Heart right ventricle (tissue), 16 donors: ENCODE data around the gene AMZ1. TPM values are rescaled to one million over a fixed set of nuclear protein-coding genes. Genes with fewer than 3 reads are reported as not detected.

Experiments
- ATAC-seq, 8 donors: fragments of 200-7000 bp; cut with Tn5 transposase; one replicate each; pipeline ENCODE4 v1.9.1; 2020; ENCODE audit warnings: mild to moderate bottlenecking in 8 of 8, moderate library complexity in 8 of 8, moderate number of reproducible peaks in 1 of 8
- DNase-seq, 2 donors: peaks; one replicate each; pipeline ENCODE4 v3.0.0-alpha.2; 2020
- H3K27ac ChIP-seq, 10 donors: fragments of 200-600 bp; sonication (generic) in 2 of 10; one replicate each; pipeline versions ENCODE4 v1.5.0 to v1.8.0; 2020 to 2022; ENCODE audit warnings: mild to moderate bottlenecking in 3 of 10
- H3K27me3 ChIP-seq, 7 donors: fragments of 200-600 bp; one replicate each; pipeline ENCODE4 v1.8.0; 2021 to 2022; ENCODE audit warnings: mild to moderate bottlenecking in 2 of 7
- H3K36me3 ChIP-seq, 9 donors: fragments of 200-600 bp; sonication (generic) in 1 of 9; one replicate each; pipeline versions ENCODE4 v1.5.0 to v1.8.0; 2020 to 2022; ENCODE audit warnings: mild to moderate bottlenecking in 2 of 9
- H3K4me1 ChIP-seq, 9 donors: fragments of 200-600 bp; sonication (generic) in 1 of 9; one replicate each; pipeline versions ENCODE4 v1.5.0 to v1.8.0; 2020 to 2022; ENCODE audit warnings: mild to moderate bottlenecking in 4 of 9
- H3K4me3 ChIP-seq, 10 donors: fragments of 200-600 bp; sonication (generic) in 2 of 10; one replicate each; pipeline versions ENCODE4 v1.5.0 to v1.8.0; 2020 to 2022; ENCODE audit warnings: mild to moderate bottlenecking in 7 of 10, moderate library complexity in 2 of 10
- H3K9me3 ChIP-seq, 11 donors: fragments of 200-600 bp in 10 of 11; sonication (generic) in 2 of 11; one replicate each; pipeline versions ENCODE4 v1.5.0 to v1.8.0; 2013 to 2022; ENCODE audit warnings: mild to moderate bottlenecking in 2 of 11, control low read depth in 1 of 11, moderate library complexity in 1 of 11
- WGBS, 2 donors: extraction: QIAGEN DNeasy Blood & Tissue Kit; methylation state at CpG; one replicate each; pipeline ENCODE4 v1.1.7; 2013; ENCODE audit warnings: inconsistent platforms in 1 of 2; 5-methylcytosine and 5-hydroxymethylcytosine counted together
- intact Hi-C, 10 donors: fragments of 100-400 bp; cut with DNase I; formaldehyde crosslinking; loops; one replicate each; pipeline versions ENCODE4 v1.11.1 to v1.14.2; 2022
- polyA plus RNA-seq, 2 donors: library from polyadenylated mRNA; stranded (reverse); fragments of 200-250 nt; gene quantifications; one replicate each; pipeline ENCODE4 v1.2.3, GENCODE V29; 2013
- total RNA-seq, 10 donors: library from RNA; stranded (reverse); fragmentation: NEBNext Ultra II Directional in 3 of 10; extraction: Animal tissue kit (Norgen Biotek cat#: 25700) in 3 of 10; gene quantifications; one replicate each; pipeline versions ENCODE4 v1.2.1 to v1.2.4, GENCODE V29; 2021 to 2023
- TF ChIP-seq, protein P1 (sequence below), 9 donors: fragments of 200-600 bp; sonication (generic) in 2 of 9; IDR thresholded peaks; one replicate each; pipeline versions ENCODE4 v1.5.0 to v1.8.0; 2021 to 2022; ENCODE audit warnings: antibody characterized with exemption in 9 of 9, mild to moderate bottlenecking in 5 of 9, moderate library complexity in 1 of 9
- donor health status: Arrhythmogenic right ventricular cardiomyopathy.
- donor health status: ischemic (EF 13 %, LVEDD 7.1; RV severe dilation, severe dysfunction).
- donor health status: healthy with polysubstance abuse.
- donor health status: DM: no; HTN: yes; CAD: no.
- donor health status: DM: no; HTN: no; CAD: no.
- donor health status: ischemic (EF 25% LVEDD 6.9; RV normal size, moderate dysfunction).
- donor health status: ischemic (EF 25% LVEDD 5.7; RV mildly dilated, moderate dysfunction).
- donor health status: healthy.
- donor health status: DM: yes; HTN: yes; CAD: no.
- donor health status: Ischemic cardiomyopathy.
- donor health status: ischemic (EF 35%, LVEDD 5.7; RV mildly dilated, moderate dysfunction).
- donor health status: nonischemic (EF 11% LVEDD 7.7; RV severe dilation, severe dysfunction).
- donor health status: DM: yes; HTN: yes; CAD: no.
- donor health status: PGD.
- donor health status: ischemic (EF 29% LVEDD 5.4; RV normal size, mild dysfunction).
- donor health status: nonischemic (EF 23%, LVEDD 6.1; RV moderate dilation, normal function).

Gene AMZ1
- total and polyA plus RNA-seq, 12 donors = 0.04 to 0.11 (median 0.07) TPM; not detected in 4

DNA sequence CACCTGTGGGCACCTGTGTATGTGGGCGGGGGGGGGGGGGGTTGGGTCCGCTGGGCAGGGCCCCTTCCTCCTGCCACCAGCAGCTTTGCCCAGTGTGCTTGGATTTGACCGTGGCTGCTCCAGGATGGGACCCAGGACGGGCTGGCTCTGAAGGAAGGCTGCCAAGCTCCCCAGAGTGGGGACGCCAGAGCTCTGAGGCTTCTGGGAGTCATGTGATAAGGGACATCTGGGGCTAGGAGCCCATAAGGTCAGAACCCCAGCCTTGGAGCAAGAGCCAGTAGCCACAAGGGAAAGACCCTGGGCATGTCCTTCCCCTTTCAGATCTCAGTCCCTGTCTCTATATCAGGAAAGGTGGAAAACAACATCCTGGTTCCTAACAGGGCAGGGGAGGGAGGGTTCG lies 21.8 kb upstream of the AMZ1 start:
- intact Hi-C loops = loop anchor here in 2 of 10 donors (5.0 to 10.0 kb wide), 2 partner anchors 91 to 94 kb away; no protein-coding TSS in a partner anchor
- Histone ChIP-seq H3K4me1 (peaks cover 8 to 42% (median 26%) of the 10 kb centered on the region in 9 donors), H3K4me3 (no peak overlapping the region), H3K27ac (no peak overlapping the region), H3K27me3 (peaks cover 0 to 15% (median 11%) of the 10 kb centered on the region in 7 donors), H3K36me3 (peaks cover 0 to 18% (median 0%) of the 10 kb centered on the region in 9 donors), H3K9me3 (peaks cover 0 to 5% (median 0%) of the 10 kb centered on the region in 11 donors)
- DNase-seq (no peak), ATAC-seq (no peak)
- TF ChIP-seq, protein P1, sequence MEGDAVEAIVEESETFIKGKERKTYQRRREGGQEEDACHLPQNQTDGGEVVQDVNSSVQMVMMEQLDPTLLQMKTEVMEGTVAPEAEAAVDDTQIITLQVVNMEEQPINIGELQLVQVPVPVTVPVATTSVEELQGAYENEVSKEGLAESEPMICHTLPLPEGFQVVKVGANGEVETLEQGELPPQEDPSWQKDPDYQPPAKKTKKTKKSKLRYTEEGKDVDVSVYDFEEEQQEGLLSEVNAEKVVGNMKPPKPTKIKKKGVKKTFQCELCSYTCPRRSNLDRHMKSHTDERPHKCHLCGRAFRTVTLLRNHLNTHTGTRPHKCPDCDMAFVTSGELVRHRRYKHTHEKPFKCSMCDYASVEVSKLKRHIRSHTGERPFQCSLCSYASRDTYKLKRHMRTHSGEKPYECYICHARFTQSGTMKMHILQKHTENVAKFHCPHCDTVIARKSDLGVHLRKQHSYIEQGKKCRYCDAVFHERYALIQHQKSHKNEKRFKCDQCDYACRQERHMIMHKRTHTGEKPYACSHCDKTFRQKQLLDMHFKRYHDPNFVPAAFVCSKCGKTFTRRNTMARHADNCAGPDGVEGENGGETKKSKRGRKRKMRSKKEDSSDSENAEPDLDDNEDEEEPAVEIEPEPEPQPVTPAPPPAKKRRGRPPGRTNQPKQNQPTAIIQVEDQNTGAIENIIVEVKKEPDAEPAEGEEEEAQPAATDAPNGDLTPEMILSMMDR (IDR thresholded peaks at IDR 0.05) = no peak
- 44 to 53% methylated on average over 5 to 6 of the region's 6 CpGs for WGBS, 2 donors

DNA sequence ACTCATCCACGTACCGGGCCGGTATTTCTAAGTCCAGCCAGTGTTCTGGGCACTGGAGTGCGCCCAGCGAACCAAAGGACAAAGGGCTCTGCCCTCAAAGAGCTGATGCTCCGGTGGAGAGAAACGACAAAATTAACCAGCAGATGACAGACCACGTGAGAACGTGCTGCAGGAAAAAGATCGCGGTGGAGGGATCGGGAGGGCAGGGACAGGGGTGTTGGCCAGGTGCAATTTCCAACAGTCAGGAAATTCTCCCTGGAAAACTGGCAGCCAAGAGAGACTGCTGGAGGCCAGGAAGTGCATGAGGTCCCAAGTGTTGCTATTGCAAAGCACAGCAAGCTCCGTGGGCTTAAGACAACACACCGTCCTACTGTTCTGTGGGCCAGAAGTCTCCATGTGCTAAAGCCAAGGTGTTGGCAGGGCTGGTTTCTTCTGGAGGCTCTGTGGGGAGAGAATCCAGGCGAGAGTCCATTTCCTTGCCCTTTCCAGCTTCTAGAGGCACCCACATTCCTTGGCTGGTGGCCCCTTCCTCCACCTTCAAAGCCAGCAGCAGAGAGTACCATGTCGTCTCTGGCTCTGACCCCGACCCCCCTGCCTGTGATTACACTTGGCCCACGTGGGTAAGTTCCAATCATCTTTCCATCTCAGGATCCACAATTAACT lies 21.3 kb upstream of the AMZ1 start:
- H3K27me3 ChIP-seq = peaks cover 0 to 21% (median 11%) of the 10 kb centered on the region in 7 donors
- no peak overlapping the region for H3K4me3 ChIP-seq
- peaks cover 0 to 13% (median 0%) of the 10 kb centered on the region in 9 donors for H3K36me3 ChIP-seq
- H3K4me1 ChIP-seq = peaks cover 8 to 43% (median 26%) of the 10 kb centered on the region in 9 donors
- TF ChIP-seq, protein P1 (IDR thresholded peaks at IDR 0.05) = no peak
- H3K27ac ChIP-seq = no peak overlapping the region
- 64% methylated on average over 18 of the region's 18 CpGs for WGBS, 2 donors
- ATAC-seq (no peak), DNase-seq (no peak)
- intact Hi-C loops = loop anchor here in 2 of 10 donors (5.0 to 10.0 kb wide), 2 partner anchors 92 to 94 kb away; no protein-coding TSS in a partner anchor
- H3K9me3 ChIP-seq = peaks cover 0 to 5% (median 0%) of the 10 kb centered on the region in 11 donors

DNA sequence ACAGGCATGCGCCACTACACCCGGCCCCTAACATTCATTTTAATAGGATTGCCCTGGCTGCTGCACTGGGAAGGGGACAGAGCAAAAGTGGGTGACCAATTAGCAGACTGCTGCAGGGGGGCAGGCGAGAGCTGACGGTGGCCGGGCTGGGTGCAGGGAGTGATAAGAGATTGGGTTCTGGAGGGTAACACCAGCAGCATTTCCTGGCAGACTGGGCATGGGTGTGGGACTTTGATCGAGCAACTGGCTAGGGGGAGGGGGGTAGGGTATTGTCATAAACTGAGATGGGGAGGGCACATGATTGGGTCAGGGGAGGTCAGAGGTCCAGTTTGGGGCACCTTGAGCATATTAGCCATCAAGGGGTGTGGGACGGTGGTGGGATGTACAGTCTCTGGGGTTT lies 20.2 kb upstream of the AMZ1 start:
- intact Hi-C loops = loop anchor here in 2 of 10 donors (5.0 to 10.0 kb wide), 2 partner anchors 93 to 96 kb away; no protein-coding TSS in a partner anchor
- Histone ChIP-seq H3K36me3 (peaks cover 0 to 2% (median 0%) of the 10 kb centered on the region in 9 donors), H3K9me3 (peaks cover 0 to 5% (median 0%) of the 10 kb centered on the region in 11 donors), H3K27ac (no peak overlapping the region), H3K27me3 (peaks cover 0 to 22% (median 11%) of the 10 kb centered on the region in 7 donors), H3K4me3 (no peak overlapping the region), H3K4me1 (peaks cover 7 to 37% (median 21%) of the 10 kb centered on the region in 9 donors)
- TF ChIP-seq, protein P1 (IDR thresholded peaks at IDR 0.05) = no peak
- peak in 1 of 2 donors; percentile 3 for DNase-seq
- 53 to 72% methylated on average over 7 of the region's 7 CpGs for WGBS, 2 donors
- ATAC-seq = no peak

DNA sequence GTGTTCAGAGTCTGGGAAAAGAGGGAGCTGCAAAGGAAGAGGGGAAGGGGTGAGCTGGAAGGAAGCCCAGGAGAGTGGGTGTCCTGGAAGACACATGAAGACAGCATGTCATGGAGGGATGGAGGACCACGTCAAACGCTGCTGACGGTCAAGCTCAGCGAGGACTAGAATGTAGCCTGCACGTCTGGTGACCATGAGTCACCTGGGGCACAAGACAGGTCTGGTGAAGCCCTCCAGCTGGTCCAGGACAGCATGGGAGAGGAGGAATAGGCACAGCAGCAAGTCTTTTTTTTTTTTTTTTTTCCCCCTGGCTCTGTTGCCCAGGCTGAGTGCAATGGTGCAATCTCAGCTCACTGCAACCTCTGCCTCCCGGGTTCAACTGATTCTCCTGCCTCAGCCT lies 19.6 kb upstream of the AMZ1 start:
- Histone ChIP-seq H3K27me3 (peaks cover 0 to 22% (median 11%) of the 10 kb centered on the region in 7 donors), H3K36me3 (no peaks in the 10 kb centered on the region), H3K4me3 (no peak overlapping the region), H3K4me1 (peaks cover 1 to 31% (median 15%) of the 10 kb centered on the region in 9 donors), H3K9me3 (peaks cover 0 to 5% (median 0%) of the 10 kb centered on the region in 11 donors), H3K27ac (no peak overlapping the region)
- WGBS, 2 donors = 59 to 69% methylated on average over 6 of the region's 6 CpGs
- intact Hi-C loops = loop anchor here in 2 of 10 donors (5.0 to 10.0 kb wide), 2 partner anchors 94 to 96 kb away; no protein-coding TSS in a partner anchor
- DNase-seq = peak in 1 of 2 donors; percentile 3
- ATAC-seq = no peak
- TF ChIP-seq, protein P1 (IDR thresholded peaks at IDR 0.05) = no peak
